Lower leg skin (tissue), 4 donors: ENCODE results near the gene DUSP5. TPM values are rescaled to one million over a fixed set of nuclear protein-coding genes. Genes with fewer than 3 reads are reported as not detected.

ENCODE experiments used
- DNase-seq, 2 donors: peaks; one replicate each; pipeline ENCODE4 v3.0.0-alpha.2; 2019; ENCODE audit warnings: low spot score in 2 of 2
- H3K4me3 ChIP-seq: fragments of 200-600 bp; sonication (generic); 2 replicates; pipeline ENCODE4 v1.5.1; 2017; ENCODE audit warnings: mild to moderate bottlenecking, low read depth; ENCODE audit not compliant: poor library complexity, severe bottlenecking
- POLR2A ChIP-seq, 2 donors: fragments of 450-650 bp; IDR thresholded peaks; one replicate each; pipeline ENCODE4 v1.6.1; 2016 to 2017; ENCODE audit warnings: antibody characterized with exemption in 2 of 2, mild to moderate bottlenecking in 1 of 2, moderate library complexity in 1 of 2
- WGBS, 2 donors: methylation state at CpG; one replicate each; pipeline ENCODE4 v1.1.5; 2018; 5-methylcytosine and 5-hydroxymethylcytosine counted together
- intact Hi-C: fragments of 100-400 bp; cut with DNase I; formaldehyde crosslinking; loops from one replicate; pipeline ENCODE4 v1.15.0; 2023; ENCODE audit warnings: low total_unique reads
- total RNA-seq, 4 donors: library from RNA; depleted of rRNA; stranded (reverse); fragments of >200 nt; gene quantifications; one replicate each; pipeline ENCODE4 v1.1.0, GENCODE V29; 2016
- TF ChIP-seq, protein P1 (sequence below), 3 donors: fragments of 450-650 bp; IDR thresholded peaks; one replicate each; pipeline ENCODE4 v1.5.1; 2016; ENCODE audit warnings: antibody characterized with exemption in 3 of 3, mild to moderate bottlenecking in 3 of 3, moderate library complexity in 2 of 3

Gene DUSP5
- total RNA-seq, 4 donors from 2014 or later: 29.8 to 57.2 (median 32.9) TPM

DNA sequence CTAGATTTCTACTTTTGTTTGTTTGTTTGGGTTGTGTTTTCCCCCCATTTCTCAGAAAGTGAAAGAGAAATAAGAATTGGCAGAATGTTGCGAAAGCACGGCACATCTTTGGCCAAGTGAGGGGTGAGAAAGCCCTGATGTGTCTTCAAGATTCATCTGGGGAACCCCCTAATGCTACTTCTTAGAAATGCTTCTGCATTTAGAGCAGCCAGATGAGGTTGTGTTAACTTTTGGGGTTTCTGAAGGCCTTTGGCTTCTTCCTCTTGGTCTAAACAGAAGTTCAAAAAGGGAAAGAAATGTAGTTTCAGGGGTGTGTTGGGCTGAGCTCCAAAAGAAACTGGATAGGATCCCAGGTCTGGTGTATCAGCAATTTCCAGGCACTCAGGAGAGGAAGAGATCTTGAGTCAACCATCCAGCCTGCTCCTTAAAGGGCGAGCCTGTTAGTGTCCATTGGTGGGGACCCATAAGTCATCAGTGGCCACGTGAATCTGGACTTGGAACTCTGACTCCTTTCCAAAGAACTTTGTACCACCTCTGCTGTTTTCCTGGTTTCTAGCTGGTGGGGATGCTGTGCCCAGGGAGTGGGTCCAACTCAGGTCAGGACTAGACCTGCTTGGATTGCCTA, 6.5 kb downstream of the DUSP5 start:
- peak in 1 of 2 donors; percentile 51 for DNase-seq
- intact Hi-C loops: no loop called here
- H3K4me3 ChIP-seq: no peak overlapping the region

DNA sequence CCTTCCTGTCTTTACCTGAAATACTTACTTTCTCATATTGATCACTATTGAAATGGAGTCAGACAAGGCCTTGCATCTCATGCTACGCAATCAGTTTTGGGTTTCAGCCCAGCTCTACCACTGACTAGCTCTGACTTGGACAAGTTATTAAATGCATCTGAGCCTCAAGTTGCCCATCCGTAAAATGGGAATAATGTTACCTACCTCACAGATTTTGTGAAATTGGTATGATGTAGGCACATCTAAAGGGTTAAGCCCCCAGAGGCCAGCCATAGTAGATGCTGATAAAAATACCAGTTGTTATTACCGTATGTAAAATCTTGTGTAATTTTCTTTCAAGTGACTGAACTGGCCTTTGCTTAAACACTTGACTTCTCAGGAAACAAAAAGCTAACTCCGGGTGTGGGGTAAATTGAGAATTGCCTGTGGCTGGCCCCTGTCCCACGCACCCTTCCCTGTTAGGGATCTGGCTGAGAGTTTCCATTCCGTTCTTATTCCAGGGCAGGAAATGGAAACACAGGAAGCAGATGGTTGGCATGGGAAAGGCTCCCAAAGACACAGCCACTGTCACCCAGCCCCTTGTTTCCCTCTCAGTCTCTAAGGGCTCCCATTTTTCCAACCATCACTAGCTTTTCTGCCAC, 7.5 kb downstream of the DUSP5 start:
- DNase-seq: no peak
- TF ChIP-seq, protein P1, sequence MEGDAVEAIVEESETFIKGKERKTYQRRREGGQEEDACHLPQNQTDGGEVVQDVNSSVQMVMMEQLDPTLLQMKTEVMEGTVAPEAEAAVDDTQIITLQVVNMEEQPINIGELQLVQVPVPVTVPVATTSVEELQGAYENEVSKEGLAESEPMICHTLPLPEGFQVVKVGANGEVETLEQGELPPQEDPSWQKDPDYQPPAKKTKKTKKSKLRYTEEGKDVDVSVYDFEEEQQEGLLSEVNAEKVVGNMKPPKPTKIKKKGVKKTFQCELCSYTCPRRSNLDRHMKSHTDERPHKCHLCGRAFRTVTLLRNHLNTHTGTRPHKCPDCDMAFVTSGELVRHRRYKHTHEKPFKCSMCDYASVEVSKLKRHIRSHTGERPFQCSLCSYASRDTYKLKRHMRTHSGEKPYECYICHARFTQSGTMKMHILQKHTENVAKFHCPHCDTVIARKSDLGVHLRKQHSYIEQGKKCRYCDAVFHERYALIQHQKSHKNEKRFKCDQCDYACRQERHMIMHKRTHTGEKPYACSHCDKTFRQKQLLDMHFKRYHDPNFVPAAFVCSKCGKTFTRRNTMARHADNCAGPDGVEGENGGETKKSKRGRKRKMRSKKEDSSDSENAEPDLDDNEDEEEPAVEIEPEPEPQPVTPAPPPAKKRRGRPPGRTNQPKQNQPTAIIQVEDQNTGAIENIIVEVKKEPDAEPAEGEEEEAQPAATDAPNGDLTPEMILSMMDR (IDR thresholded peaks at IDR 0.05): no peak
- TF ChIP-seq POLR2A (IDR thresholded peaks at IDR 0.05): no peak
- H3K4me3 ChIP-seq: no peak overlapping the region
- intact Hi-C loops: no loop called here
- 67 to 68% methylated on average over 6 of the region's 6 CpGs for WGBS, 2 donors

More for the DNA sequence above, 6.5 kb downstream of the DUSP5 start:
- TF ChIP-seq, protein P1 (IDR thresholded peaks at IDR 0.05): no peak
- no peak for TF ChIP-seq POLR2A (IDR thresholded peaks at IDR 0.05)
- WGBS, 2 donors: 13 to 21% methylated on average over 2 to 4 of the region's 4 CpGs

DNA sequence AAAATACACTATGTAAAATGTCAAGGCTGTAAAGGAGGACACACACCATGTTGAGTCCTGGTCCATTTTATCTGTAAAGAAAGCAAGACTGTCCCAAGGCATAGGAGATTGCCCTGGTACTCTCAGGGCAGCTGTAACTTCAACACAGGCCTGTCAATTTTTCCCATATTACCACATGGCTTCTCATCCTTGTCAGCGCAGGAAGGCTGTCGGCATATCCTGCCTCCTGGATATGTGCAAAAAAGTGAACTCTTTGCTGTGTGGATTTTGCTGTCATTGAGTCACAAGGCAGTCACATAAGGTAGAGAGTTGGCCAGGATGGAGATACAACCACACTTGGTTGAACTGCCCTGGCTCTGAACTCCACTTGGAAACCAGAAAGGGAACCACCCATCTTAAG, 8.7 kb downstream of the DUSP5 start:
- intact Hi-C loops: no loop called here
- DNase-seq: no peak
- 80 to 90% methylated on average over 2 of the region's 2 CpGs for WGBS, 2 donors
- TF ChIP-seq, protein P1 (IDR thresholded peaks at IDR 0.05): no peak
- no peak for TF ChIP-seq POLR2A (IDR thresholded peaks at IDR 0.05)
- no peak overlapping the region for H3K4me3 ChIP-seq

DNA sequence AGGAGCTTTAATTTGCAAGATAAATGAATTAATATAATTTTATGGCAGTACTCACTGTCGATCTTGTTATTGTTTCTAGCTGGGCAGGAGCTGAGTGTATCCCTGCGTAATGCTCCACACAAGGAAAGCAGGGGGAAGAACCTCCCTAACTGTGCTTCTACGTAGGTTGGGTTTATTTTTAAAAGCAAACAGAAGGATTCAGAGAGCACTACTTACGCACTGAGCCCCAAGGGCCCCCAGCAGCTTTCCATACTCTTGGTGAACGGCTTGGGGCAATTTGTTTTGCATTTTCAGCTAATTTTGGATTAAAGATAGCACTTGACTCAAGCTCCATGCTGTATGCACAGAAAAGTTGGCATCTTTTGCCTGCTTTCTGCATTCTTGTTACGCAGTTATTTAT, 9.6 kb downstream of the DUSP5 start:
- TF ChIP-seq, protein P1 (IDR thresholded peaks at IDR 0.05): no peak
- no peak for TF ChIP-seq POLR2A (IDR thresholded peaks at IDR 0.05)
- 90 to 93% methylated on average over 6 of the region's 6 CpGs for WGBS, 2 donors
- intact Hi-C loops: no loop called here
- DNase-seq: no peak
- H3K4me3 ChIP-seq: no peak overlapping the region

DNA sequence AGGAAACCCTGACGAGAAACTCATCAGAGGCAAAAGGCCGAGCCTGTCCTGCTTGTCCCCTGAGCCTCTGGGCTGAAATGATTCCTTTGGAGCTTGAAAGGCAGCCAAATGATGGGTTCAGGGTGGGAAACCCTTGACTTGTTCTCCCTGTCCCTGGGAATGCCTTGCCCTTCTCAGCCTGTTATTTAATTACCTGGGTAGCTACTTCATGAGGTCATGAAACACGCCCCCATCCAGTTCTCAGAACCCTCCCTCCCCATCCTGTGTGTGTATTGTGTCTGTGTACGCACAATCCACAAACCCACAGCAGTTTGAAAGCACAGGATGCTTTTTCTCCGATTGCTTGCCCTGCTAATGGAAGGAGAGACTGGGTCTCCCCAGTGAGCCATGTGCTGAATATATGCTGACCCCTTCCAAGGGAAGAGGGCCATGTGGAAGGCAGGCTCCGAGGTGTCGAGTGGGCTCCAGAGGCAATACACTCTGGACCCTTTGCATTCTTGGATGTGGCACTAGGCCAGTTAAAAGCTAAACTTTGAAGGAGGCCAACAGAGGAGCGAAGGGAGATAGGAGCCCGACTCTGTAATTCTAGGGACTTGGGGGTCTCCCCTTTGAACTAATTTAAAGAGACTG, 10.6 kb downstream of the DUSP5 start:
- DNase-seq: no peak
- 83 to 88% methylated on average over 9 of the region's 9 CpGs for WGBS, 2 donors
- H3K4me3 ChIP-seq: no peak overlapping the region
- intact Hi-C loops: no loop called here
- TF ChIP-seq POLR2A (IDR thresholded peaks at IDR 0.05): no peak
- TF ChIP-seq, protein P1 (IDR thresholded peaks at IDR 0.05): no peak
